Trophoblast cell (in vitro differentiated cells and primary cell): ENCODE results near the gene CACNA1B.

Source experiments
- DNase-seq, 2 donors: peaks; one replicate each; pipeline ENCODE4 v3.0.0-alpha.2; 2016
- H2AFZ ChIP-seq: 2 replicates; pipeline ENCODE4 v1.6.1; 2013; ENCODE audit warnings: low read length, moderate library complexity, mild to moderate bottlenecking; ENCODE audit not compliant: insufficient read depth, poor library complexity
- H2AK5ac ChIP-seq: 2 replicates; pipeline ENCODE4 v1.6.1; 2013; ENCODE audit warnings: mild to moderate bottlenecking, low read length
- H2BK120ac ChIP-seq: 2 replicates; pipeline ENCODE4 v1.6.1; 2013; ENCODE audit warnings: low read length, mild to moderate bottlenecking, moderate library complexity; ENCODE audit not compliant: insufficient read depth, poor library complexity
- H2BK12ac ChIP-seq: 2 replicates; pipeline ENCODE4 v1.6.1; 2013; ENCODE audit warnings: mild to moderate bottlenecking, low read length, moderate library complexity
- H2BK5ac ChIP-seq: 2 replicates; pipeline ENCODE4 v1.6.1; 2013; ENCODE audit warnings: low read length, low read depth, moderate library complexity, mild to moderate bottlenecking; ENCODE audit not compliant: poor library complexity
- H3K14ac ChIP-seq: 2 replicates; pipeline ENCODE4 v1.6.1; 2013; ENCODE audit warnings: mild to moderate bottlenecking, low read length
- H3K18ac ChIP-seq: 2 replicates; pipeline ENCODE4 v1.6.1; 2013; ENCODE audit warnings: mild to moderate bottlenecking, low read length
- H3K23ac ChIP-seq: 2 replicates; pipeline ENCODE4 v1.6.1; 2013; ENCODE audit warnings: low read length
- H3K27ac ChIP-seq: 2 replicates; pipeline ENCODE4 v1.5.1; 2013; ENCODE audit warnings: low read depth, mild to moderate bottlenecking, inconsistent platforms, low read length, moderate library complexity
- H3K27me3 ChIP-seq: 2 replicates; pipeline ENCODE4 v1.6.1; 2013; ENCODE audit warnings: inconsistent platforms, mild to moderate bottlenecking, low read length, moderate library complexity; ENCODE audit not compliant: insufficient read depth
- H3K36me3 ChIP-seq, 2 experiments: 1 replicate in 1 of 2; 2 replicates in 1 of 2; pipeline ENCODE4 v1.6.1; 2013; ENCODE audit warnings: low read length in 2 of 2, mild to moderate bottlenecking in 2 of 2, moderate library complexity in 1 of 2; ENCODE audit not compliant: insufficient read depth in 2 of 2, control insufficient read depth in 1 of 2
- H3K4ac ChIP-seq: 2 replicates; pipeline ENCODE4 v1.6.1; 2013; ENCODE audit warnings: low read depth, mild to moderate bottlenecking, low read length, moderate library complexity
- H3K4me1 ChIP-seq, 2 experiments: 1 replicate in 1 of 2; 2 replicates in 1 of 2; pipeline ENCODE4 v1.6.1; 2013; ENCODE audit warnings: low read length in 2 of 2, mild to moderate bottlenecking in 2 of 2, moderate library complexity in 1 of 2; ENCODE audit not compliant: insufficient read depth in 2 of 2, control insufficient read depth in 1 of 2
- H3K4me2 ChIP-seq: 2 replicates; pipeline ENCODE4 v1.6.1; 2013; ENCODE audit warnings: inconsistent platforms, mild to moderate bottlenecking, low read length, moderate library complexity
- H3K4me3 ChIP-seq: 2 replicates; pipeline ENCODE4 v1.5.1; 2013; ENCODE audit warnings: mild to moderate bottlenecking, low read depth, low read length, inconsistent platforms
- H3K79me1 ChIP-seq: one replicate; pipeline ENCODE4 v1.6.1; 2013; ENCODE audit warnings: low read length
- H3K79me2 ChIP-seq: 2 replicates; pipeline ENCODE4 v1.6.1; 2013; ENCODE audit warnings: low read length, mild to moderate bottlenecking; ENCODE audit not compliant: control insufficient read depth, insufficient read depth, poor library complexity
- H3K9ac ChIP-seq: 2 replicates; pipeline ENCODE4 v1.6.1; 2013; ENCODE audit warnings: mild to moderate bottlenecking, low read length
- H3K9me3 ChIP-seq: 2 replicates; pipeline ENCODE4 v1.6.1; 2013; ENCODE audit warnings: low read depth, mild to moderate bottlenecking, control low read depth, inconsistent platforms, low read length; ENCODE audit not compliant: insufficient read depth
- H4K12ac ChIP-seq: 2 replicates; pipeline ENCODE4 v1.6.1; 2013; ENCODE audit warnings: low read depth, mild to moderate bottlenecking, low read length, moderate library complexity
- H4K8ac ChIP-seq: 2 replicates; pipeline ENCODE4 v1.6.1; 2013; ENCODE audit warnings: low read depth, mild to moderate bottlenecking, low read length, moderate library complexity
- H4K91ac ChIP-seq: one replicate; pipeline ENCODE4 v1.6.1; 2013; ENCODE audit warnings: low read depth, mild to moderate bottlenecking, low read length, moderate library complexity
- WGBS: extraction: QIAGEN DNeasy Blood & Tissue Kit; methylation state at CpG from one replicate; pipeline ENCODE4 v1.1.7; 2013; ENCODE audit warnings: missing lambda C conversion rate; ENCODE audit not compliant: insufficient read length, insufficient coverage; ENCODE audit errors: extremely low coverage; 5-methylcytosine and 5-hydroxymethylcytosine counted together

Gene CACNA1B

GRCh38 chr9:138048184-138048583 is 170.6 kb downstream of the CACNA1B start:
- H3K79me1 ChIP-seq: no peaks in the 10 kb centered on the region
- no peak overlapping the region for H3K27ac ChIP-seq
- H3K36me3 ChIP-seq: no peaks in the 10 kb centered on the region
- no peak overlapping the region for H2BK12ac ChIP-seq
- no peak overlapping the region for H3K18ac ChIP-seq
- H3K9ac ChIP-seq: no peak overlapping the region
- H3K4me1 ChIP-seq: peaks cover 0 to 3% of the 10 kb centered on the region in 2 experiments
- no peaks in the 10 kb centered on the region for H3K27me3 ChIP-seq
- H3K14ac ChIP-seq: no peak overlapping the region
- no peak overlapping the region for H4K8ac ChIP-seq
- no peak overlapping the region for H4K12ac ChIP-seq
- DNase-seq: no peak
- no peak overlapping the region for H3K4ac ChIP-seq
- H2BK5ac ChIP-seq: no peak overlapping the region
- no peak overlapping the region for H3K4me2 ChIP-seq
- WGBS: no CpG with 5 or more reads among the region's 7 CpGs
- H2AK5ac ChIP-seq: no peak overlapping the region
- no peak overlapping the region for H3K4me3 ChIP-seq
- no peak overlapping the region for H4K91ac ChIP-seq
- H2BK120ac ChIP-seq: no peak overlapping the region
- H3K9me3 ChIP-seq: peaks cover 59% of the 10 kb centered on the region
- H2AFZ ChIP-seq: no peak overlapping the region
- no peaks in the 10 kb centered on the region for H3K79me2 ChIP-seq
- no peak overlapping the region for H3K23ac ChIP-seq

DNA sequence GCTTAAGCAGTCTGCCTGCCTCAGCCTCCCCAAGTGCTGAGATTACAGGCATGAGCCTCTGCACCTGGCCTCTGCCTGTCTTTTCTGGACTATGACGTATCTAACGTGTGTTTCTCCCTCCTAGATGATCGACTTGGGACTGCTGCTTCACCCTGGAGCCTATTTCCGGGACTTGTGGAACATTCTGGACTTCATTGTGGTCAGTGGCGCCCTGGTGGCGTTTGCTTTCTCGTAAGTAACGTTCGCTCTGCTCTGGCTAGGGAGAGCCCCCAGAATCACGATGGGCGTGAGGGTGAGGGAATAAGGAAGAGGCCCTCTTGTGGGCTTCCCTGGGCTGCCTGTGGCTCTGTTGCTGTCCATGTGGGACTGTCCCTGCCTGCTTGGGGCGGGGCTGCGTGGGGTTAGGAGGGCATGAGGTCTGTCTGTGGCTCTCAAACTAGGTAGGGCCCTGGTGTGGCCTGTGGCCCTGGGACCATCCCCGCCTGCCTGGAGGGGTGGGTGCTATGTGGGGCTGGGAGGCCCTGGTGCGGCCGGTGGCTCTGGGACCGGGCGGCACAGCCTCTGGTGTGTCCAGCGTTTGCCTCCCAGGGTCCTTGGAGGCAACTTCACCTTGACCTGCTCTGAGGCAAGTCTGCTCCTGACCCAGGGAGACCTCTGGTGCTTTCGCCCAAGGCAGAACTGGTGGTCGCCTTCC is 171.7 kb downstream of the CACNA1B start:
- H3K79me1 ChIP-seq: no peaks in the 10 kb centered on the region
- H2BK12ac ChIP-seq: no peak overlapping the region
- no peak overlapping the region for H4K8ac ChIP-seq
- no peak overlapping the region for H4K12ac ChIP-seq
- H2AK5ac ChIP-seq: no peak overlapping the region
- no peaks in the 10 kb centered on the region for H3K79me2 ChIP-seq
- H3K4me3 ChIP-seq: no peak overlapping the region
- no peak overlapping the region for H3K27ac ChIP-seq
- DNase-seq: no peak
- H4K91ac ChIP-seq: no peak overlapping the region
- no peak overlapping the region for H3K14ac ChIP-seq
- no peak overlapping the region for H2AFZ ChIP-seq
- H3K9me3 ChIP-seq: peaks cover 56% of the 10 kb centered on the region
- H3K4me2 ChIP-seq: no peak overlapping the region
- no peak overlapping the region for H2BK5ac ChIP-seq
- no peak overlapping the region for H3K9ac ChIP-seq
- no peak overlapping the region for H3K18ac ChIP-seq
- no peak overlapping the region for H2BK120ac ChIP-seq
- peaks cover 0 to 3% of the 10 kb centered on the region in 2 experiments for H3K4me1 ChIP-seq
- no peaks in the 10 kb centered on the region for H3K36me3 ChIP-seq
- no CpG with 5 or more reads among the region's 21 CpGs for WGBS
- H3K27me3 ChIP-seq: no peaks in the 10 kb centered on the region
- H3K4ac ChIP-seq: no peak overlapping the region
- no peak overlapping the region for H3K23ac ChIP-seq

- Histone ChIP-seq H3K9ac (no peak overlapping the region), H3K79me1 (no peaks in the 10 kb centered on the region), H4K8ac (no peak overlapping the region), H3K9me3 (peaks cover 56% of the 10 kb centered on the region), H2BK120ac (no peak overlapping the region), H3K4me3 (no peak overlapping the region), H4K12ac (no peak overlapping the region), H4K91ac (no peak overlapping the region), H3K4me2 (no peak overlapping the region), H3K14ac (no peak overlapping the region), H3K79me2 (no peaks in the 10 kb centered on the region), H2BK12ac (no peak overlapping the region), H3K27me3 (no peaks in the 10 kb centered on the region), H3K23ac (no peak overlapping the region), H2AK5ac (no peak overlapping the region), H2AFZ (no peak overlapping the region), H3K4me1 (peaks cover 0 to 3% of the 10 kb centered on the region in 2 experiments), H2BK5ac (no peak overlapping the region), H3K27ac (no peak overlapping the region), H3K4ac (no peak overlapping the region), H3K36me3 (no peaks in the 10 kb centered on the region), H3K18ac (no peak overlapping the region)
- DNase-seq: no peak
- WGBS: no CpG with 5 or more reads among the region's 24 CpGs
Observed at GRCh38 chr9:138049779-138050471, 172.3 kb downstream of the CACNA1B start.

DNA sequence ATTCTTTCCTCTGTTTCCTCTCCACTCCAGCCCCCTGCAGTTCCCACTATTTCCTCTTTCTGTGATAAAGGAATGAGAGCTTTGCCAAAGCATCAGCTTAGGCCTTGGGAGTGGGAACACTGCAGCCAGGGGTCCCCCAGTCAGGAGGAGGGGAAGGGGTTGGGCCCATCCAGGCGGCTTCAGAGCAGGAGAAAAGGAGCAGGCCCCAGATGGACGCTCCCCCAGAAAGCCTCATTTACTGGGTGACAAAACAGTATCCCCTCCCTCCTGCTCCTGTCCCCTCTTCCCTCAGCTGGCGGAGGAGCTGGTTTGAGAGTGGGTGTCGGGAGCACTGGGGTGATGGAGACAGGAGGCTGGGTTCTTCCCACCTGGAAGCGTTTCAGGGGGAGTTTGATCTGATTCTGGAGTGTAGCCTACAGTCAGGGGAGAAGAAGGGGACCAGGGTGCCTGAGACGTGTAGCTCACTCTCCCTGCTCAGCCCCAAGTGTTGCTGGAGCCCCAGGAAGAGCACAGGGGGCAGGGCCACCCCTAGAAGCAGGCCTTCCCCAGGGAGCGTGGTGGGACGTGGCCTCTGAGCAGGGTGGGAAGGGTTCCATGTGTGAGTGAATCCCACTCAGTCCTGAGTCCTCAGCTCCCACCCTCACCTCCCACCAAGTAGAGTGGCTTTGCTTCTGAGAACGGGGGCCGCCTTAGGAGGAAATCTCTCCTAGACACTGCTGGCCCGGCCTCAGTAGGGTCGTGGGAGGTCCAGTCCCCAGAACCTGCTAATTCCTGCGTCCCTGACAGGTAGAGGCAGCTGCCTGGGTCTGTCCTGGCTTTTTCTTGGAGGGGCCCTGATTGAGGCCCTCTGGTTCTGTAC is 173.1 kb downstream of the CACNA1B start:
- H3K36me3 ChIP-seq: no peaks in the 10 kb centered on the region
- no peak overlapping the region for H4K91ac ChIP-seq
- H3K27ac ChIP-seq: no peak overlapping the region
- no peak overlapping the region for H2BK12ac ChIP-seq
- H3K23ac ChIP-seq: no peak overlapping the region
- no peak overlapping the region for H2AFZ ChIP-seq
- no peak for DNase-seq
- no peaks in the 10 kb centered on the region for H3K79me1 ChIP-seq
- no peaks in the 10 kb centered on the region for H3K27me3 ChIP-seq
- H3K79me2 ChIP-seq: no peaks in the 10 kb centered on the region
- H3K9ac ChIP-seq: no peak overlapping the region
- no peak overlapping the region for H3K4ac ChIP-seq
- H4K12ac ChIP-seq: no peak overlapping the region
- H3K9me3 ChIP-seq: peaks cover 50% of the 10 kb centered on the region
- no peak overlapping the region for H3K14ac ChIP-seq
- peak overlapping the region; percentile 2 for H3K4me3 ChIP-seq
- no CpG with 5 or more reads among the region's 13 CpGs for WGBS
- no peak overlapping the region for H4K8ac ChIP-seq
- H3K4me2 ChIP-seq: no peak overlapping the region
- H2BK5ac ChIP-seq: no peak overlapping the region
- H3K4me1 ChIP-seq: peaks cover 0 to 3% of the 10 kb centered on the region in 2 experiments
- H2AK5ac ChIP-seq: no peak overlapping the region
- H2BK120ac ChIP-seq: no peak overlapping the region
- H3K18ac ChIP-seq: no peak overlapping the region
